Activated CD4-positive, alpha-beta T cell treated with anti-CD3 and anti-CD28 coated beads, Interleukin-2, amount 10 ng/mL, durations not matched to agents 7 days and 5 days (primary cell): ENCODE measurements around the gene PTPRN2. TPM values are rescaled to one million over a fixed set of nuclear protein-coding genes. Genes with fewer than 3 reads are reported as not detected.
A peak's percentile ranks its signal among the peaks of the same experiment; 100 is the strongest.

ENCODE experiments used
- CTCF ChIA-PET: fragments of 350-600 bp; sonication (Branson Sonifier 250); formaldehyde crosslinking; loops from one replicate; lab custom pipeline; 2021; ENCODE audit warnings: antibody characterized with exemption; lab: Charles Lee
- POLR2A ChIA-PET: fragments of 350-600 bp; sonication (Branson Sonifier 250); formaldehyde crosslinking; loops from one replicate; lab custom pipeline; 2021; ENCODE audit warnings: antibody characterized with exemption; lab: Charles Lee
- DNase-seq: peaks from one replicate; pipeline ENCODE4 v3.0.0-alpha.2; 2020
- H3K27ac Mint-ChIP-seq: one replicate; pipeline ENCODE4 v1.8.0; 2021; ENCODE audit warnings: mild to moderate bottlenecking, moderate library complexity, mixed read lengths
- H3K27me3 Mint-ChIP-seq: one replicate; pipeline ENCODE4 v1.8.0; 2021; ENCODE audit warnings: mixed read lengths
- H3K36me3 Mint-ChIP-seq: one replicate; pipeline ENCODE4 v1.8.0; 2021; ENCODE audit warnings: low read depth, mixed read lengths
- H3K4me1 Mint-ChIP-seq: one replicate; pipeline ENCODE4 v1.8.0; 2021; ENCODE audit warnings: mixed read lengths
- H3K4me3 Mint-ChIP-seq: one replicate; pipeline ENCODE4 v1.8.0; 2021; ENCODE audit warnings: mild to moderate bottlenecking, moderate library complexity, mixed read lengths
- H3K9me3 Mint-ChIP-seq: one replicate; pipeline ENCODE4 v1.8.0; 2021; ENCODE audit warnings: mixed read lengths
- total RNA-seq, 2 experiments: library from RNA; stranded (reverse); gene quantifications; one replicate each; pipeline ENCODE4 v1.2.3, GENCODE V29; 2021

PTPRN2 gene
- total RNA-seq, 2 experiments from 2014 or later: 2.6 to 2.7 TPM

- no peaks in the 10 kb centered on the region for H3K36me3 Mint-ChIP-seq
- peaks cover 3% of the 10 kb centered on the region for H3K9me3 Mint-ChIP-seq
- H3K4me1 Mint-ChIP-seq: peaks cover 11% of the 10 kb centered on the region
- H3K27ac Mint-ChIP-seq: no peak overlapping the region
- ChIA-PET POLR2A (no interaction called here), CTCF (no interaction called here)
- H3K4me3 Mint-ChIP-seq: no peak overlapping the region
- DNase-seq: no peak
- H3K27me3 Mint-ChIP-seq: no peaks in the 10 kb centered on the region
Measured at GRCh38 chr7:157887400-157887799, 700.2 kb downstream of the PTPRN2 start.

- DNase-seq: no peak
- Mint-ChIP-seq H3K4me1 (peaks cover 11% of the 10 kb centered on the region), H3K4me3 (no peak overlapping the region), H3K9me3 (peaks cover 3% of the 10 kb centered on the region), H3K27ac (no peak overlapping the region), H3K27me3 (no peaks in the 10 kb centered on the region), H3K36me3 (no peaks in the 10 kb centered on the region)
- POLR2A ChIA-PET: no interaction called here
- CTCF ChIA-PET: no interaction called here
Measured at GRCh38 chr7:157886711-157887110, 700.9 kb downstream of the PTPRN2 start.

- Mint-ChIP-seq H3K9me3 (peaks cover 3% of the 10 kb centered on the region), H3K27me3 (no peaks in the 10 kb centered on the region), H3K36me3 (no peaks in the 10 kb centered on the region), H3K27ac (no peak overlapping the region), H3K4me1 (peaks cover 8% of the 10 kb centered on the region), H3K4me3 (no peak overlapping the region)
- CTCF ChIA-PET: no interaction called here
- POLR2A ChIA-PET: no interaction called here
- DNase-seq: no peak
Measured at GRCh38 chr7:157886266-157886665, 701.4 kb downstream of the PTPRN2 start.

- ChIA-PET CTCF (no interaction called here), POLR2A (no interaction called here)
- Mint-ChIP-seq H3K4me1 (peaks cover 6% of the 10 kb centered on the region), H3K36me3 (peaks cover 6% of the 10 kb centered on the region), H3K27ac (no peak overlapping the region), H3K27me3 (no peaks in the 10 kb centered on the region), H3K9me3 (peaks cover 14% of the 10 kb centered on the region), H3K4me3 (no peak overlapping the region)
- no peak for DNase-seq
Measured at GRCh38 chr7:157885140-157885539, 702.5 kb downstream of the PTPRN2 start.

GRCh38 chr7:157884461-157885062, 703.1 kb downstream of the PTPRN2 start:
- Mint-ChIP-seq H3K4me3 (no peak overlapping the region), H3K27ac (no peak overlapping the region), H3K36me3 (peaks cover 6% of the 10 kb centered on the region), H3K27me3 (no peaks in the 10 kb centered on the region), H3K4me1 (peaks cover 6% of the 10 kb centered on the region), H3K9me3 (peaks cover 18% of the 10 kb centered on the region)
- CTCF ChIA-PET: no interaction called here
- POLR2A ChIA-PET: no interaction called here
- DNase-seq: no peak

- peaks cover 6% of the 10 kb centered on the region for H3K4me1 Mint-ChIP-seq
- ChIA-PET CTCF (no interaction called here), POLR2A (no interaction called here)
- peaks cover 19% of the 10 kb centered on the region for H3K9me3 Mint-ChIP-seq
- no peak overlapping the region for H3K27ac Mint-ChIP-seq
- no peaks in the 10 kb centered on the region for H3K27me3 Mint-ChIP-seq
- no peak for DNase-seq
- H3K36me3 Mint-ChIP-seq: peaks cover 6% of the 10 kb centered on the region
- no peak overlapping the region for H3K4me3 Mint-ChIP-seq
Measured at GRCh38 chr7:157881048-157881771, 706.4 kb downstream of the PTPRN2 start.

- no peak for DNase-seq
- POLR2A ChIA-PET: no interaction called here
- Mint-ChIP-seq H3K4me3 (no peak overlapping the region), H3K27me3 (no peaks in the 10 kb centered on the region), H3K27ac (no peak overlapping the region), H3K36me3 (peaks cover 6% of the 10 kb centered on the region), H3K4me1 (peaks cover 14% of the 10 kb centered on the region), H3K9me3 (peaks cover 16% of the 10 kb centered on the region)
- CTCF ChIA-PET: no interaction called here
Measured at GRCh38 chr7:157879391-157879790, 708.2 kb downstream of the PTPRN2 start.

GRCh38 chr7:157877298-157878090, 710.1 kb downstream of the PTPRN2 start:
- ChIA-PET POLR2A (no interaction called here), CTCF (no interaction called here)
- H3K4me3 Mint-ChIP-seq: no peak overlapping the region
- H3K4me1 Mint-ChIP-seq: peaks cover 17% of the 10 kb centered on the region
- no peaks in the 10 kb centered on the region for H3K27me3 Mint-ChIP-seq
- DNase-seq: no peak
- H3K9me3 Mint-ChIP-seq: peaks cover 16% of the 10 kb centered on the region
- no peak overlapping the region for H3K27ac Mint-ChIP-seq
- H3K36me3 Mint-ChIP-seq: peaks cover 6% of the 10 kb centered on the region

GRCh38 chr7:157876469-157877285, 710.9 kb downstream of the PTPRN2 start:
- Mint-ChIP-seq H3K27me3 (no peaks in the 10 kb centered on the region), H3K4me1 (peaks cover 24% of the 10 kb centered on the region), H3K9me3 (peaks cover 16% of the 10 kb centered on the region), H3K4me3 (no peak overlapping the region), H3K36me3 (peaks cover 6% of the 10 kb centered on the region), H3K27ac (no peak overlapping the region)
- CTCF ChIA-PET: no interaction called here
- no peak for DNase-seq
- POLR2A ChIA-PET: no interaction called here

GRCh38 chr7:157875230-157876179, 712.1 kb downstream of the PTPRN2 start:
- Mint-ChIP-seq H3K4me1 (peaks cover 23% of the 10 kb centered on the region), H3K36me3 (no peaks in the 10 kb centered on the region), H3K27me3 (no peaks in the 10 kb centered on the region), H3K9me3 (peaks cover 9% of the 10 kb centered on the region), H3K27ac (peak overlapping the region; percentile 38), H3K4me3 (peak overlapping the region; percentile 65)
- ChIA-PET CTCF (interaction anchor here (0.8 to 1.4 kb wide), 2 partner anchors 20 to 437 kb away, joined by 3 read pairs; no protein-coding TSS in a partner anchor), POLR2A (no interaction called here)
- peak; percentile 62 for DNase-seq

GRCh38 chr7:157874870-157875229, 712.8 kb downstream of the PTPRN2 start:
- Mint-ChIP-seq H3K27ac (peak overlapping the region; percentile 38), H3K9me3 (peaks cover 8% of the 10 kb centered on the region), H3K36me3 (no peaks in the 10 kb centered on the region), H3K4me3 (peak overlapping the region; percentile 65), H3K27me3 (no peaks in the 10 kb centered on the region), H3K4me1 (peaks cover 23% of the 10 kb centered on the region)
- POLR2A ChIA-PET: no interaction called here
- CTCF ChIA-PET: interaction anchor here (0.8 to 1.4 kb wide), 2 partner anchors 21 to 436 kb away, joined by 3 read pairs; no protein-coding TSS in a partner anchor
- peak; percentile 18 for DNase-seq
